Right lobe of liver (tissue), 6 donors: Measurements from ENCODE around the gene WDR20. TPM values are rescaled to one million over a fixed set of nuclear protein-coding genes. Genes with fewer than 3 reads are reported as not detected.

Experiments used
- ATAC-seq, 4 donors: fragments of 200-7000 bp; cut with Tn5 transposase; one replicate each; pipeline ENCODE4 v1.9.1; 2020; ENCODE audit warnings: mild to moderate bottlenecking in 4 of 4, moderate library complexity in 4 of 4
- DNase-seq, 3 donors: peaks; one replicate each; pipeline ENCODE4 v3.0.0-alpha.2; 2020
- H3K27ac ChIP-seq, 3 donors: fragments of 200-600 bp; one replicate each; pipeline ENCODE4 v1.8.0; 2022
- H3K27me3 ChIP-seq, 2 donors: fragments of 200-600 bp; one replicate each; pipeline ENCODE4 v1.8.0; 2022
- H3K36me3 ChIP-seq, 4 donors: fragments of 200-600 bp; sonication (generic) in 1 of 4; one replicate each; pipeline versions ENCODE4 v1.5.1 to v1.8.0; 2017 to 2022; ENCODE audit warnings: control low read depth in 1 of 4
- H3K4me1 ChIP-seq, 4 donors: fragments of 200-600 bp; sonication (generic) in 1 of 4; one replicate each; pipeline versions ENCODE4 v1.5.1 to v1.8.0; 2017 to 2022; ENCODE audit warnings: control low read depth in 1 of 4
- H3K4me3 ChIP-seq, 3 donors: fragments of 200-600 bp; one replicate each; pipeline ENCODE4 v1.8.0; 2022
- H3K9me3 ChIP-seq, 4 donors: fragments of 200-600 bp; sonication (generic) in 1 of 4; one replicate each; pipeline versions ENCODE4 v1.5.1 to v1.8.0; 2017 to 2022; ENCODE audit warnings: control low read depth in 1 of 4
- POLR2A ChIP-seq: fragments of 450-650 bp; IDR thresholded peaks from one replicate; pipeline ENCODE4 v1.6.1; 2017; ENCODE audit warnings: antibody characterized with exemption, mild to moderate bottlenecking
- WGBS: methylation state at CpG from one replicate; pipeline ENCODE4 v1.1.6; 2018; ENCODE audit warnings: low coverage, low lambda C conversion rate; ENCODE audit not compliant: insufficient coverage; ENCODE audit errors: missing lambda C conversion rate; 5-methylcytosine and 5-hydroxymethylcytosine counted together
- intact Hi-C, 2 donors: fragments of 100-400 bp; cut with DNase I; formaldehyde crosslinking; loops; one replicate each; pipeline versions ENCODE4 v1.11.2 to v1.14.1; 2022
- total RNA-seq, 6 experiments: library from RNA; depleted of rRNA in 2 of 6; stranded (reverse); fragments of >200 nt in 2 of 6; fragmentation: NEBNext Ultra II Directional in 3 of 6; extraction: Animal tissue kit (Norgen Biotek cat#: 25700) in 3 of 6; gene quantifications; one replicate each; pipeline versions ENCODE4 v1.1.0 to v1.2.4, GENCODE V29; 2016 to 2023
- TF ChIP-seq, protein P1 (sequence below), 4 donors: fragments of 200-600 bp in 3 of 4; fragments of 450-650 bp in 1 of 4; IDR thresholded peaks; one replicate each; pipeline versions ENCODE4 v1.5.1 to v1.8.0; 2016 to 2022; ENCODE audit warnings: antibody characterized with exemption in 4 of 4, mild to moderate bottlenecking in 2 of 4
- donor health status: DM: no; HTN: yes; CAD: no.
- donor health status: DM: no; HTN: no; CAD: no.
- donor health status: DM: no; HTN: no; CAD: no.
- donor health status: DM: no; HTN: yes; CAD: no.
- donor health status: DM: no; HTN: yes; CAD: no.

The WDR20 gene
- total RNA-seq, 6 experiments from 2014 or later: 6.3 to 14.7 (median 12.4) TPM

GRCh38 chr14:102117852-102118251, 21.8 kb upstream of the WDR20 start:
- no peaks in the 10 kb centered on the region for H3K4me1 ChIP-seq
- TF ChIP-seq, protein P1, sequence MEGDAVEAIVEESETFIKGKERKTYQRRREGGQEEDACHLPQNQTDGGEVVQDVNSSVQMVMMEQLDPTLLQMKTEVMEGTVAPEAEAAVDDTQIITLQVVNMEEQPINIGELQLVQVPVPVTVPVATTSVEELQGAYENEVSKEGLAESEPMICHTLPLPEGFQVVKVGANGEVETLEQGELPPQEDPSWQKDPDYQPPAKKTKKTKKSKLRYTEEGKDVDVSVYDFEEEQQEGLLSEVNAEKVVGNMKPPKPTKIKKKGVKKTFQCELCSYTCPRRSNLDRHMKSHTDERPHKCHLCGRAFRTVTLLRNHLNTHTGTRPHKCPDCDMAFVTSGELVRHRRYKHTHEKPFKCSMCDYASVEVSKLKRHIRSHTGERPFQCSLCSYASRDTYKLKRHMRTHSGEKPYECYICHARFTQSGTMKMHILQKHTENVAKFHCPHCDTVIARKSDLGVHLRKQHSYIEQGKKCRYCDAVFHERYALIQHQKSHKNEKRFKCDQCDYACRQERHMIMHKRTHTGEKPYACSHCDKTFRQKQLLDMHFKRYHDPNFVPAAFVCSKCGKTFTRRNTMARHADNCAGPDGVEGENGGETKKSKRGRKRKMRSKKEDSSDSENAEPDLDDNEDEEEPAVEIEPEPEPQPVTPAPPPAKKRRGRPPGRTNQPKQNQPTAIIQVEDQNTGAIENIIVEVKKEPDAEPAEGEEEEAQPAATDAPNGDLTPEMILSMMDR (IDR thresholded peaks at IDR 0.05): no peak
- no peak for TF ChIP-seq POLR2A
- ATAC-seq: no peak

DNA sequence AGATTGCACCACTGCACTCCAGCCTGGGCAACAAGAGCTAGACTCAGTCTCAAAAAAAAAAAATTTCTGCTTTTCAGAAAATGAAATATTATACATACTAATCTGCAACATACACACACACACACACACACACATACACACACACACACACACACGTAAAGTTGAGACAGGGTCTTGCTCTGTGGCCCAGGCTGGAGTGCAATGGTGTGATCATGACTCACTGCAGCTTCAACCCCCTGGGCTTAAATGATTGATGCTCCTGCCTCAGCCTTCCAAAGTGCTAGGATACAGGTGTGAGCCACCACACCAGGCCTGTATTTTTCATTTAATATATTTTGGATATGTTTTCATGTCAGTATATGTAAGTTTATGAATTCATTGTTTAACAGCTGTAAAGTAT, 18.8 kb upstream of the WDR20 start:
- no peaks in the 10 kb centered on the region for H3K9me3 ChIP-seq
- intact Hi-C loops: no loop called here
- no peak for TF ChIP-seq POLR2A
- TF ChIP-seq, protein P1 (IDR thresholded peaks at IDR 0.05): no peak
- no peaks in the 10 kb centered on the region for H3K36me3 ChIP-seq
- H3K27me3 ChIP-seq: no peaks in the 10 kb centered on the region
- H3K27ac ChIP-seq: no peak overlapping the region
- 20% methylated on average over 1 of the region's 1 CpG for WGBS
- H3K4me3 ChIP-seq: no peak overlapping the region
- no peaks in the 10 kb centered on the region for H3K4me1 ChIP-seq
- no peak for ATAC-seq
- DNase-seq: no peak

More at GRCh38 chr14:102117852-102118251, 21.8 kb upstream of the WDR20 start:
- H3K9me3 ChIP-seq: no peaks in the 10 kb centered on the region
- no peak for DNase-seq
- H3K27me3 ChIP-seq: no peaks in the 10 kb centered on the region
- intact Hi-C loops: no loop called here
- H3K4me3 ChIP-seq: no peak overlapping the region
- no peak overlapping the region for H3K27ac ChIP-seq
- WGBS: no CpG with 5 or more reads among the region's 3 CpGs
- H3K36me3 ChIP-seq: no peaks in the 10 kb centered on the region

GRCh38 chr14:102121567-102121966, 18.1 kb upstream of the WDR20 start:
- intact Hi-C loops: no loop called here
- Histone ChIP-seq H3K27me3 (no peaks in the 10 kb centered on the region), H3K27ac (no peak overlapping the region), H3K4me1 (no peaks in the 10 kb centered on the region), H3K36me3 (no peaks in the 10 kb centered on the region), H3K9me3 (no peaks in the 10 kb centered on the region), H3K4me3 (no peak overlapping the region)
- 100% methylated on average over 1 of the region's 1 CpG for WGBS
- TF ChIP-seq POLR2A: no peak
- TF ChIP-seq, protein P1 (IDR thresholded peaks at IDR 0.05): no peak
- DNase-seq: no peak
- ATAC-seq: no peak

- H3K4me1 ChIP-seq: no peaks in the 10 kb centered on the region
- no peaks in the 10 kb centered on the region for H3K9me3 ChIP-seq
- DNase-seq (no peak), ATAC-seq (no peak)
- no peak overlapping the region for H3K27ac ChIP-seq
- H3K27me3 ChIP-seq: no peaks in the 10 kb centered on the region
- no peaks in the 10 kb centered on the region for H3K36me3 ChIP-seq
- H3K4me3 ChIP-seq: no peak overlapping the region
- intact Hi-C loops: no loop called here
- TF ChIP-seq, protein P1 (IDR thresholded peaks at IDR 0.05): no peak
- TF ChIP-seq POLR2A: no peak
Observed at GRCh38 chr14:102124419-102124818, 15.3 kb upstream of the WDR20 start.

- no peak for ATAC-seq
- intact Hi-C loops: no loop called here
- Histone ChIP-seq H3K9me3 (no peaks in the 10 kb centered on the region), H3K4me3 (no peak overlapping the region), H3K4me1 (no peaks in the 10 kb centered on the region), H3K36me3 (no peaks in the 10 kb centered on the region), H3K27me3 (no peaks in the 10 kb centered on the region), H3K27ac (no peak overlapping the region)
- no peak for DNase-seq
- 79% methylated on average over 5 of the region's 5 CpGs for WGBS
- TF ChIP-seq POLR2A: no peak
- TF ChIP-seq, protein P1 (IDR thresholded peaks at IDR 0.05): no peak
Observed at GRCh38 chr14:102125546-102125945, 14.2 kb upstream of the WDR20 start.
